GM18867 (cell line): ENCODE data around the gene TFG.
"Not testable (repeated sequence)": the region's sequence is repeated elsewhere in the genome, so short reads cannot be mapped to it uniquely, and the experiment has no call there.

ENCODE experiments used
- ATAC-seq: cut with Tn5 transposase; IDR thresholded peaks from one replicate; pipeline ENCODE4 v1.9.1; 2021; ENCODE audit warnings: mild to moderate bottlenecking, moderate library complexity; ENCODE audit not compliant: unreplicated experiment

Gene TFG

GRCh38 chr3:100708989-100709841, at the start of gene TFG:
TFG (plus strand) TSS chr3:100709494; CDS start chr3:100713686, 4,192 bp downstream.
- ATAC-seq = peak; percentile 92

DNA sequence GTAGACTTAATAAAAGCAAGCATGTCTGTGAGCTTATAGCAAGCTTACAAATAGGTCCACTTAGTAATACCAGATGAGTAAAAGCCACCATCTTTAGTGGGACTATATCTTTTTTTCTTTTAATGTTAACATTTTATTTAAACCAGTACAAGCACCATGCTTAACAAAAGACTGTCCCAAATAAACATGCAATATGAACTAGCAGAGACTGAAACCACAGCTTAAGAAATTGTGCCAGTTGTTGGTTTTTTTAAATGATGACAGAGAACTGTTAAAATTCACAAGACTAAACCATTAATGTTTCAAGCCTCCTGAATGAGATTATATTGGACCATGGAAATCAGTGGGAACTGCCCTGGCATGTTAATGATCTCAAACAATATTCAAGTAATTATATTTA, 48.0 kb upstream of the TFG start:
- ATAC-seq = not testable (repeated sequence)

DNA sequence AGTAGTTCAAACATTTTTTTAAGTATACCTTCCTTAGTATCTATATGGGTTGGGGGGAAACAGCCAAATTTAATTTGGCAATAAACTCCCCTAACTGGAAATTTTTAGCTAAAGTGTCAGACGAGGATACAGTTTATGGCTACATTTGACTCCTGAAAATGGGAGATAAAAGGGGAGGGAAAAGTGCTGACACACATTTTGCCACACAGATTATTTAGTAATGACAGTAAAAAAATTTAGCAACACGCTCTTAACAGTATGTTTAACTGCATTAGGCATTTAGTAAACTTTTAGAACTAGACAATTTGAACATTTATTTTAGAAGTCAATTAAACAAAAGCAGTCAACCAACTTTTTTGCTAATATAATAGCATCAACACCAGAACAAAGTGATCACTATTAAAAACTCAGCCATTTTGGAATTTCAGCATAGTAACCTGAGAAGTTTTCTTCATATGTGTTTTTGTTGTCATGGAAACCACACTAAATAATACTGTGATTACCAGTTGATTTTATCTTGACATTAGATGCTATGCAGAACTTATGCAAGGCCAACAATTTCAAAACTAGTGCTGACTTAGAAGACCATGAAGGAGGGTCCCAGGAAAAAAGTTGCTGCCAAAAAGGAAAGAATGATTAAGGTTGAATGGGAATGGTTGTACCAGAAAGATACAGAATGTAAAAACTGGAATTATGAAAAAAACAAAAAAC, 47.0 kb upstream of the TFG start:
- no peak for ATAC-seq

GRCh38 chr3:100665230-100665629, 44.1 kb upstream of the TFG start:
- ATAC-seq = no peak

- not testable (repeated sequence) for ATAC-seq
These were observed 42.6 kb upstream of the TFG start for GRCh38 chr3:100666699-100667098.

- ATAC-seq = not testable (repeated sequence)
These were observed 42.0 kb upstream of the TFG start for GRCh38 chr3:100667316-100667715.

GRCh38 chr3:100670995-100671394, 38.3 kb upstream of the TFG start:
- not testable (repeated sequence) for ATAC-seq

- ATAC-seq = no peak
These were observed 27.8 kb upstream of the TFG start for GRCh38 chr3:100681496-100681895.

DNA sequence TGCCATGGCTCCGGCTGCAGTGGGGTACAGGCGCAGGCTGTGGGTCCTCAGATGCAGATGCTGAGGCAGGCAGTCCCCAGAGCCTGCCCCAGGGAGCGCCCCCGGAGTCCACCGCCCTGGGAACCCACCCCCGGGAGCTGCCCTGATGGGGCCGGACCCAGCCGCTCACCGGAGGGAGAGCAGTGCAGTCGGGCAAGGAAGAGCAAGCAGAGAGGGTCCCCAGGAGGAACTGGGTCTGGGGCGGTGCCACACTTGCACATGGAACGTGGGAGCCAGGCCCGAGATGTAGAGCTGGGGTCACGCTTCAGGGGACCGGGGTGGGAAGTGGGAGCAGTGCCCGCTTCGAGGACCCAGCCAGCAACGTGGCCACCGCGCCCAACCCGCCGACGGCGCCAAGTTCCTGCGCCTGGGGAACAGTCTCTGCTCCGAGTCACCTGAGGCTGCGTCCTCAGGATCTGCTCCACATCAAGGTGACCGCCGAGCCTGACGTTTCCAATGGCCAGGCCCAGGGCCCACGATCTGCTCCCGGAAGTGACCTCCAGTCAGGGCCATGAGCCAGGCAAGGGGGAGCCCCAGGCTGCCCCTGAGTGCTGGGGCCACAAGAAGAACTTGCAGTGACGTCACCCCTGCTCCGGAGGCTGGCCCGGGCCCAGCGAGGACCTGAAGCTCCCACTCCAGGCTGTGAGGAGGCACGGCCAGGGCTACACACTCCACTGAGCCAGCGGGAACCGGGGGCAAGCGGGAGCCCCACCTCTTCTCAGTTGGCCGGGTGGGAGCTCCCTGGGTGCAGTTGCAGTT, 27.0 kb upstream of the TFG start:
- ATAC-seq = no peak

- no peak for ATAC-seq
These were observed 26.2 kb upstream of the TFG start for GRCh38 chr3:100682854-100683760.

- no peak for ATAC-seq
These were observed 16.1 kb upstream of the TFG start for GRCh38 chr3:100693225-100693624.

GRCh38 chr3:100695696-100696095, 13.6 kb upstream of the TFG start:
- ATAC-seq = no peak

DNA sequence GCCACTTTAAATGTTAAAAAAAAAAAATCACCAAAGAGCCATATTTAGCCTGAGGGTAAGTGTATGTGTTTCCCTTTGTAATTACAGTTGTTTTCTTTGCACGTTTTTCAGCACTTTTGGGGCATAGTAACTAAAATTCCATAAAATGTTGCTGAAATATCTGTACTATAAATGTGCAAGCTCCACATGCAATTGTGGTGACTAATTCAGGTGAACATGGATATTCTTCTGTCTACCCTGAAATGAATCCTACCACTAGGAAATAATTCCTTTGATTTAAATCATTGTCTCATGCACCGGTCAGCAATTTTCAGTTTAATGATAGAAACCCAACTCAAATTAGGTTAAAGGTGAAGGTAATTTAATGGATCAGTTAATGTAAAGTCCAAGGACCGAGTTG, 13.1 kb upstream of the TFG start:
- ATAC-seq = no peak

DNA sequence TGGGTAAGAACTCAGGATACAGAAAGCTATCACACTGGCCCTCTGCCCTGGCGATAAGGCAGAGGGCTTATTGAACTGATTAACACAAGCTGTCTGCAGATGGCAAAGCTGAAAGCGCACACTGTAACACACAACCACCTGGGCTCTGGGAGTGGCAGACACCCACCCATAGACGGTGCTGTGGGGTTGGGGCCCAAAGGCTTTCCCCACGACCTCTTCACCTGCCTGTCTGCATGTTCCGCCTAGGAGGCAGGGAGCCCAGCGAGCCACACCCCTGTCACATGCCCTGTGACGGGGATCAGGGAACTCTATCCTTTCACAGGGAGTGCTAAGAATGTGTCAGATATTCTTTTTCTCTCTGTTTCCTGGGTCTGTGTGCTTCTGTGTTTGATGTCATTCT, 12.1 kb upstream of the TFG start:
- no peak for ATAC-seq

- no peak for ATAC-seq
These were observed 11.5 kb upstream of the TFG start for GRCh38 chr3:100697723-100698285.

DNA sequence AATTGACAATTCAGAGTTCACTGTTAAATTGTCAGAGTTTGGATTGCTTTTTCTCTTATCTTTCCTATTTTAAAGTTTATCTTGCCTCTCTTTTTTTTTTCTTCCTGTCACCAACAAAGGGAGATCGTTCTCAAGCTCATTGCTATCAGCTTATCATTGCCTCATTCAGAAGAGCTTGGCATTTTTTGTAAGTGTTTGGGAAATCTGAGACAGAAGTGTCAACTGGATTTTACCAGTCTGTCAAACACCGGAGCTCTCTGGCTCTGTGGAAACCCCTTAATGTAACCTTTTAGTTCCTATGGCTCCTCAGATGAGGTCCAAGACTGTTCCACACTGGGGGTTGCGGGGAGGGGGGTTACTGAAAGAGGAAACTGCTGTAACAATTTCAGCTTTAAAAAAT, 10.6 kb upstream of the TFG start:
- no peak for ATAC-seq

DNA sequence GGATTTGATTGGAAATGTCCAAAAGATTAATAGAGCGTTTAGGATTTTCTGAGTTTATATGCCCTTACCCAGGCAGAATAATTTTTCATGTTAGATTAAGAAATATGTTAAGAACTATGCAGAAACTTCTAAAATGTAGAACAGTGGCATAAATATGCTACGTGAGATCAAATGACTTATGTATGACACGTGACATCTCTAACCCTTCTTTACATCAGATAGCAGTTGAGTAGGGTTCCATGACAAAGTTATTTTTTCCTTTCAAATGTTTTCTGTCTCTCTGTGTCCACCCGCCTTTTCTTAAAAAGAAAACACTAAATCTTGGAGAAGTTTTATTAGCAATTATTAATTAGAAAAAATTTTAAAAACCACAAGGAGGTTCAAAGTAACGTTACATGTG, 8.6 kb upstream of the TFG start:
- no peak for ATAC-seq

- peak; percentile 54 for ATAC-seq
These were observed 7.0 kb upstream of the TFG start for GRCh38 chr3:100702082-100702979.

GRCh38 chr3:100702980-100703345, 6.3 kb upstream of the TFG start:
- ATAC-seq = no peak
